PC-3 (cell line): ENCODE measurements around the gene ASB7. TPM values are rescaled to one million over a fixed set of nuclear protein-coding genes. Genes with fewer than 3 reads are reported as not detected.

ENCODE experiments used
- ATAC-seq: fragments of 200-7000 bp; cut with Tn5 transposase; 2 replicates; pipeline ENCODE4 v1.9.1; 2020; ENCODE audit warnings: mild to moderate bottlenecking, moderate library complexity
- BruUV-seq: library from RNA; stranded (reverse); fragments of 400-500 nt; replicated peaks from 2 replicates; lab custom pipeline; 2021; lab: Mats Ljungman, UMichigan
- CTCF ChIA-PET: fragments of 300-600 bp; sonication (Branson Sonifier 250); formaldehyde crosslinking; loops from one replicate; lab custom pipeline; 2022; ENCODE audit warnings: antibody characterized with exemption; lab: Charles Lee
- POLR2A ChIA-PET: fragments of 300-600 bp; sonication (Branson Sonifier 250); formaldehyde crosslinking; loops from one replicate; lab custom pipeline; 2022; ENCODE audit warnings: antibody characterized with exemption; ENCODE audit not compliant: unreplicated experiment; lab: Charles Lee
- DNase-seq: peaks from one replicate; pipeline ENCODE4 v3.0.0-alpha.2; 2015
- H2AFZ ChIP-seq: fragments of 300-600 bp; sonication (generic); 2 replicates; pipeline ENCODE4 v1.6.0; 2016; ENCODE audit warnings: antibody characterized with exemption, low read length
- H3F3A ChIP-seq: fragments of 300-600 bp; sonication (generic); one replicate; pipeline ENCODE4 v1.6.0; 2017; ENCODE audit warnings: antibody characterized with exemption, low read length, control low read depth, mild to moderate bottlenecking; ENCODE audit not compliant: unreplicated experiment
- H3K27ac ChIP-seq: fragments of 300-600 bp; sonication (generic); 2 replicates; pipeline ENCODE4 v1.5.1; 2016; ENCODE audit warnings: mild to moderate bottlenecking, low read length
- H3K27me3 ChIP-seq: fragments of 300-600 bp; sonication (generic); 2 replicates; pipeline ENCODE4 v1.6.1; 2016; ENCODE audit warnings: low read length, mixed read lengths
- H3K36me3 ChIP-seq: fragments of 300-600 bp; sonication (generic); 2 replicates; pipeline ENCODE4 v1.6.1; 2016; ENCODE audit warnings: low read depth, mixed run types, low read length, mixed read lengths
- H3K4me1 ChIP-seq: fragments of 300-600 bp; sonication (generic); 2 replicates; pipeline ENCODE4 v1.5.1; 2016; ENCODE audit warnings: low read length; ENCODE audit not compliant: insufficient read depth
- H3K4me2 ChIP-seq: fragments of 300-600 bp; sonication (generic); 2 replicates; pipeline ENCODE4 v1.6.0; 2016; ENCODE audit warnings: low read length
- H3K4me3 ChIP-seq: fragments of 300-600 bp; sonication (generic); 2 replicates; pipeline ENCODE4 v1.5.1; 2016; ENCODE audit warnings: mild to moderate bottlenecking, low read length, mixed read lengths
- H3K79me2 ChIP-seq: fragments of 300-600 bp; sonication (generic); 2 replicates; pipeline ENCODE4 v1.6.1; 2017; ENCODE audit warnings: low read length, mixed read lengths
- H3K9ac ChIP-seq: fragments of 300-600 bp; sonication (generic); 2 replicates; pipeline ENCODE4 v1.6.0; 2016; ENCODE audit warnings: mild to moderate bottlenecking, low read length
- H3K9me2 ChIP-seq: fragments of 300-600 bp; sonication (generic); replicated peaks from 2 replicates; pipeline ENCODE4 v1.6.1; 2016; ENCODE audit warnings: mixed run types, low read length, mixed read lengths
- H3K9me3 ChIP-seq: fragments of 300-600 bp; sonication (generic); 2 replicates; pipeline ENCODE4 v1.6.1; 2016; ENCODE audit warnings: low read length, mixed read lengths
- H4K20me1 ChIP-seq: fragments of 300-600 bp; sonication (generic); 2 replicates; pipeline ENCODE4 v1.6.1; 2016; ENCODE audit warnings: low read length, mixed read lengths
- EZH2 ChIP-seq: fragments of 300-600 bp; sonication (generic); IDR thresholded peaks from one replicate; pipeline ENCODE4 v1.6.1; 2017; ENCODE audit warnings: antibody characterized with exemption, mild to moderate bottlenecking, low read length; ENCODE audit not compliant: unreplicated experiment
- EZH2phosphoT487 ChIP-seq: fragments of 300-600 bp; sonication (generic); IDR thresholded peaks from 2 replicates; pipeline ENCODE4 v1.6.1; 2018; ENCODE audit warnings: mild to moderate bottlenecking, antibody characterized with exemption, low read length, borderline replicate concordance
- intact Hi-C: fragments of 100-400 bp; cut with micrococcal nuclease; formaldehyde crosslinking; loops from 2 replicates; pipeline ENCODE4 v1.9.0; 2023
- total RNA-seq: library from RNA; depleted of rRNA; stranded (reverse); fragments of >200 nt; gene quantifications from 2 replicates; pipeline ENCODE4 v1.2.3, GENCODE V29; 2014
- TF ChIP-seq, protein P1 (sequence below): fragments of 300-600 bp; sonication (generic); conservative IDR thresholded peaks from 2 replicates; pipeline ENCODE4 v1.5.1; 2017; ENCODE audit warnings: antibody characterized with exemption, low read depth, mild to moderate bottlenecking, low read length

ASB7 gene
- total RNA-seq, 1 experiment from 2014 or later: 7.8 TPM

DNA sequence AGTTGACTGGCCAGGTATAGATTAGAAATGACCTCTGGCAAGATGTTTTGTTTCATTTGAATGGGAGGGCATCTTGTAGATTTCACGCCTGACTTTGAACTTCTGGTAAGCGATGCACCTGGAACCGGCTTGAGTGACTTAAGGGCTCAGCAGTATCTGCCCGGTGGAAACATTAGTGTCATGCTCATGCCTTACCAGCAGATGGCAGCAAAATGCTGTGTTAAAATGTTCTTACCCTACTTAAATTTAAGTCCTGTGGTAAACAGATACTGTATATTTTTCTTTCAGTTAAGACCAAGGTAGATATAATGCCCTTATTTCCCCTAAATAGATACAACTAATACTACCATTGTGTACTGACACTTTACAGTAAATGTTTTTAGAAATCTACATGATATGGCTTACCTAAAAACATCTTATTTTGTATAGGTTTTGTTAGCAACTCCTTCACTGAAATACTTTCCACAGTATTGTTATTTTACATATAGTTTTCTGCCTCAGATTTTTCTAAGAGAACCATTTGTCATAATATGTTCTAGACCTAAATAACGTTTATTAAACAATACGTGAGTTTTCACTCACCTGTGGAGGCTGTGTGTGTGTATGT is 25.5 kb downstream of the ASB7 start:
- peak; percentile 93 for DNase-seq
- POLR2A ChIA-PET: no interaction called here
- intact Hi-C loops: loop anchor here (1.0 to 5.0 kb wide), 4 partner anchors 94 to 378 kb away; partner anchors contain the start of gene LRRK1
- TF ChIP-seq EZH2phosphoT487 (no peak), EZH2 (no peak)
- TF ChIP-seq, protein P1, sequence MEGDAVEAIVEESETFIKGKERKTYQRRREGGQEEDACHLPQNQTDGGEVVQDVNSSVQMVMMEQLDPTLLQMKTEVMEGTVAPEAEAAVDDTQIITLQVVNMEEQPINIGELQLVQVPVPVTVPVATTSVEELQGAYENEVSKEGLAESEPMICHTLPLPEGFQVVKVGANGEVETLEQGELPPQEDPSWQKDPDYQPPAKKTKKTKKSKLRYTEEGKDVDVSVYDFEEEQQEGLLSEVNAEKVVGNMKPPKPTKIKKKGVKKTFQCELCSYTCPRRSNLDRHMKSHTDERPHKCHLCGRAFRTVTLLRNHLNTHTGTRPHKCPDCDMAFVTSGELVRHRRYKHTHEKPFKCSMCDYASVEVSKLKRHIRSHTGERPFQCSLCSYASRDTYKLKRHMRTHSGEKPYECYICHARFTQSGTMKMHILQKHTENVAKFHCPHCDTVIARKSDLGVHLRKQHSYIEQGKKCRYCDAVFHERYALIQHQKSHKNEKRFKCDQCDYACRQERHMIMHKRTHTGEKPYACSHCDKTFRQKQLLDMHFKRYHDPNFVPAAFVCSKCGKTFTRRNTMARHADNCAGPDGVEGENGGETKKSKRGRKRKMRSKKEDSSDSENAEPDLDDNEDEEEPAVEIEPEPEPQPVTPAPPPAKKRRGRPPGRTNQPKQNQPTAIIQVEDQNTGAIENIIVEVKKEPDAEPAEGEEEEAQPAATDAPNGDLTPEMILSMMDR: peak; percentile 83
- BruUV-seq: no TSS peak
- H3K27me3 ChIP-seq: no peaks in the 10 kb centered on the region
- no peak overlapping the region for H3K4me3 ChIP-seq
- no peaks in the 10 kb centered on the region for H3K9me2 ChIP-seq
- peak overlapping the region; percentile 67 for H3K9ac ChIP-seq
- peaks cover 10% of the 10 kb centered on the region; the same call in 1 of the 2 replicates for H3K36me3 ChIP-seq
- peak; percentile 79 for ATAC-seq
- peaks cover 39% of the 10 kb centered on the region for H3K79me2 ChIP-seq
- H4K20me1 ChIP-seq: no peaks in the 10 kb centered on the region
- CTCF ChIA-PET: no interaction called here
- H3K4me1 ChIP-seq: peaks cover 30% of the 10 kb centered on the region
- peak overlapping the region; percentile 14; the same call in 1 of the 2 replicates for H2AFZ ChIP-seq
- H3K4me2 ChIP-seq: peak overlapping the region; percentile 32
- no peaks in the 10 kb centered on the region for H3K9me3 ChIP-seq
- H3F3A ChIP-seq: no peaks in the 10 kb centered on the region
- H3K27ac ChIP-seq: peak overlapping the region; percentile 85

DNA sequence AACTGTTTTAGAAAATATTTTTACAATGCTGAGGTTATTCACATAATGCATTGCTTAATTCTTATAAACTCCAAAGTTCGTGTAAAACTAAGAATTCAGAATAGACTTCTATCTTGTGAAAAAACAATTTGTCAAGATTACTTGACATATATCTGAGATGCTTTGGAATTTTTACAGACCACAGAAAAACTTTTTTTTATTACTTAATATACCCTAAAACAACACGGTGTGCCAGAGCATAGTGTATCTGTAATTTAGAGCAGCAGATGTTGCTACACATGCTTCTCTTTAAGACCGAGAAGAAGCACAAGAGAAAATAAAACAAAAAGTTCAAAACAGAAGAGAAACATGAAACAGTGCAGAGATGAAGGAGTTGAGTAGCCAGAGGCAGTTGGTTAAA is 26.4 kb downstream of the ASB7 start:
- Histone ChIP-seq H3K27ac (peak overlapping the region; percentile 85), H3F3A (no peaks in the 10 kb centered on the region), H3K36me3 (peaks cover 10% of the 10 kb centered on the region; the same call in 1 of the 2 replicates), H3K9me2 (no peaks in the 10 kb centered on the region), H3K27me3 (no peaks in the 10 kb centered on the region), H2AFZ (no peak overlapping the region), H3K9me3 (no peaks in the 10 kb centered on the region), H3K4me2 (no peak overlapping the region), H3K4me1 (peaks cover 30% of the 10 kb centered on the region), H4K20me1 (no peaks in the 10 kb centered on the region), H3K79me2 (peaks cover 47% of the 10 kb centered on the region), H3K9ac (peak overlapping the region; percentile 67), H3K4me3 (no peak overlapping the region)
- ChIA-PET CTCF (no interaction called here), POLR2A (no interaction called here)
- no peak for DNase-seq
- TF ChIP-seq EZH2: no peak
- TF ChIP-seq EZH2phosphoT487: no peak
- TF ChIP-seq, protein P1: no peak
- intact Hi-C loops: loop anchor here (1.0 to 5.0 kb wide), 3 partner anchors 94 to 378 kb away; partner anchors contain the start of gene LRRK1
- no TSS peak for BruUV-seq
- ATAC-seq: no peak

DNA sequence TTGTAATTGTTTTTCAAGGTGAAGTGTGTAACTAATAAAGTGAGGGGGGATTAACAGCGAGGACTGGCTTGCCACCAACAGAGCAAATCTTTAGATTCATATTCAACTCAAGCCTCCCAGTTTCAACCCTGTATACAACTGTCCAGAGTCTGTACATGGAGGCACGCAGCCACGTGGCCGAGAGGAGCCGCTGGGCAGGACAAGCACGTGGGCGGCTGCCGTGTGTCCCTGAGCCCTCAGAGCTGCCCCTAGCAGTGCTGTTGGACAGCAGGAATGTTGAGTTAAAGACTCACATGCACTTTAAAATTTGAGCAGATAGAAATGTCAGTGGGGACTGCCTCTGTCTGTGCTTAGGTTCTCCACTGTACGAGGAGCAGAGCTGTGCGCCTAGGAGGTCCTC is 29.4 kb downstream of the ASB7 start:
- no peaks in the 10 kb centered on the region for H4K20me1 ChIP-seq
- no peaks in the 10 kb centered on the region for H3F3A ChIP-seq
- no peaks in the 10 kb centered on the region for H3K9me2 ChIP-seq
- H3K4me1 ChIP-seq: peaks cover 36% of the 10 kb centered on the region
- no peak overlapping the region for H3K9ac ChIP-seq
- peaks cover 78% of the 10 kb centered on the region for H3K79me2 ChIP-seq
- H3K27ac ChIP-seq: 0 out of 2 replicates have a peak overlapping the region, but pooled peaks have one; percentile 85
- BruUV-seq: no TSS peak
- intact Hi-C loops: no loop called here
- no peak overlapping the region for H3K4me3 ChIP-seq
- no peak overlapping the region for H2AFZ ChIP-seq
- DNase-seq: no peak
- TF ChIP-seq EZH2 (no peak), EZH2phosphoT487 (no peak)
- TF ChIP-seq, protein P1: no peak
- no peaks in the 10 kb centered on the region for H3K9me3 ChIP-seq
- POLR2A ChIA-PET: no interaction called here
- CTCF ChIA-PET: no interaction called here
- no peak overlapping the region for H3K4me2 ChIP-seq
- no peaks in the 10 kb centered on the region for H3K27me3 ChIP-seq
- no peak for ATAC-seq
- peaks cover 12% of the 10 kb centered on the region; the same call in 1 of the 2 replicates for H3K36me3 ChIP-seq
